Testis (tissue), 2 donors: ENCODE measurements around the gene PCCA.
"Not testable (repeated sequence)": the region's sequence is repeated elsewhere in the genome, so short reads cannot be mapped to it uniquely, and the experiment has no call there.

Experiments used
- POLR2A ChIP-seq: fragments of 450-650 bp; IDR thresholded peaks from one replicate; pipeline ENCODE4 v1.6.1; 2017; ENCODE audit warnings: antibody characterized with exemption, mild to moderate bottlenecking, moderate library complexity
- TF ChIP-seq, protein P1 (sequence below), 3 experiments: fragments of 450-650 bp in 2 of 3; fragments of 200-600 bp in 1 of 3; sonication (generic) in 1 of 3; IDR thresholded peaks; one replicate each; pipeline ENCODE4 v1.5.1; 2016 to 2019; ENCODE audit warnings: antibody characterized with exemption in 3 of 3, mild to moderate bottlenecking in 2 of 3, moderate library complexity in 1 of 3

DNA sequence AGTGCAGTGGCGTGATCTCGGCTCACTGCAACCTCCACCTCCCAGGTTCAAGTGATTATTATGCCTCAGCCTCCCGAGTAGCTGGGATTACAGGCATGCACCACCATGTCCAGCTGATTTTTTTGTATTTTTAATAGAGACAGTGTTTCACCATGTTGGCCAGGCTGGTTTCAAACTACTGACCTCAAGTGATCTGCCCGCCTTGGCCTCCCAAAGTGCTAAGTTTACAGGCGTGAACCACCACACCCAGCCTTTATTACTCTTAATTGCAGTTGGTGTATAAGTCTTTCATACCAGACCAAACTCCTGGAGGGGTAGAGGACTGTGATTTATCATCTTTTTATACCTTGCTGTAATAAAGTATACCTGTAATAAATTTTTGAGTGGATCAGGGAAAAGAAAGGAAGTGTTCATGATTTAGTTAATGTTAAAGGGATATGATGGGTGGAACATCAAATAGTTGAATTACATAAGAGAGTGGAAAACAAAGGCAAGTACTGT is 52.6 kb downstream of the PCCA start:
- TF ChIP-seq, protein P1, sequence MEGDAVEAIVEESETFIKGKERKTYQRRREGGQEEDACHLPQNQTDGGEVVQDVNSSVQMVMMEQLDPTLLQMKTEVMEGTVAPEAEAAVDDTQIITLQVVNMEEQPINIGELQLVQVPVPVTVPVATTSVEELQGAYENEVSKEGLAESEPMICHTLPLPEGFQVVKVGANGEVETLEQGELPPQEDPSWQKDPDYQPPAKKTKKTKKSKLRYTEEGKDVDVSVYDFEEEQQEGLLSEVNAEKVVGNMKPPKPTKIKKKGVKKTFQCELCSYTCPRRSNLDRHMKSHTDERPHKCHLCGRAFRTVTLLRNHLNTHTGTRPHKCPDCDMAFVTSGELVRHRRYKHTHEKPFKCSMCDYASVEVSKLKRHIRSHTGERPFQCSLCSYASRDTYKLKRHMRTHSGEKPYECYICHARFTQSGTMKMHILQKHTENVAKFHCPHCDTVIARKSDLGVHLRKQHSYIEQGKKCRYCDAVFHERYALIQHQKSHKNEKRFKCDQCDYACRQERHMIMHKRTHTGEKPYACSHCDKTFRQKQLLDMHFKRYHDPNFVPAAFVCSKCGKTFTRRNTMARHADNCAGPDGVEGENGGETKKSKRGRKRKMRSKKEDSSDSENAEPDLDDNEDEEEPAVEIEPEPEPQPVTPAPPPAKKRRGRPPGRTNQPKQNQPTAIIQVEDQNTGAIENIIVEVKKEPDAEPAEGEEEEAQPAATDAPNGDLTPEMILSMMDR (IDR thresholded peaks at IDR 0.05): not testable (repeated sequence)
- not testable (repeated sequence) for TF ChIP-seq POLR2A
